ENCODE results near the gene ARHGAP45. TPM values are rescaled to one million over a fixed set of nuclear protein-coding genes. Genes with fewer than 3 reads are reported as not detected.

ARHGAP45 gene
- total RNA-seq, 6 experiments from 2014 or later: 4.2 to 10.0 (median 7.3) TPM

DNA sequence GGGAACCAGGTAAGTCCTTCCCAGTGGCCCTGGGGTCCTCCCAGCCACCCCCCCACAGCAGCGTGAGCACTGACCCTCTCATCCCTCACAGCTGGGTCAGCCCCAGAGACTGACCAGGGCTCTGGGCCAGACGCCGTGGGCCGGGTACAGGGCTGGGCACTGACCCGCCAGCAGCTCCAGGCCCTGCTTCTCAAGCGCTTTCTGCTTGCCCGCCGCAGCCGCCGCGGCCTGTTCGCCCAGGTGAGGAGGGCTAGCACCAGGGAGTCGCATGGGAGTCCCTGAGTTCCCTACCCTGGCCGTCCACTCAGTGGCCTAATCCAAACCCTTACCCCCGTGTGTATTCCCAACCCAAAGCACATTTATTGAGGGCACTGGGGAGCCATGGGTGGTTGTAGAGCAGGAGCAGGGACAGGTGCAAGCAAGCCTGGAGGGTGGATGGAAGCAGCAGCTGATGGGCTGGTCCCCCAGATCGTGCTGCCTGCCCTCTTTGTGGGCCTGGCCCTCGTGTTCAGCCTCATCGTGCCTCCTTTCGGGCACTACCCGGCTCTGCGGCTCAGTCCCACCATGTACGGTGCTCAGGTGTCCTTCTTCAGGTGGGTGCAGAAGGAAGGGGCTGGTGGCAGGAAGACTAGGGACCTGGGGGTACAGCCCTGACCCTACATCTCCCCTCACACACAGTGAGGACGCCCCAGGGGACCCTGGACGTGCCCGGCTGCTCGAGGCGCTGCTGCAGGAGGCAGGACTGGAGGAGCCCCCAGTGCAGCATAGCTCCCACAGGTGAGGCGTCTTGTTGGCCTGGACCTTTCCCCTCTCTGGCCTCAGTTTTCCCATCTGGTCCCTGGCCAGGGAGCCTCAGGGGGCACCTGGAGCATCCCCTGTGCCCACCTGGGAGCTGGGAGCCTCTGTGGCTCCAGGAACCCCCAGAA lies 12.6 kb upstream of the ARHGAP45 start:
- ATAC-seq (no peak), DNase-seq (no peak)
- intact Hi-C loops (cut with DNase I): no loop called here
- H3K27me3 ChIP-seq: no peaks in the 10 kb centered on the region
- 90% methylated on average over 2 of the region's 28 CpGs for WGBS (ENCODE audit: insufficient coverage, low coverage, low lambda C conversion rate, missing lambda C conversion rate)
- no peaks in the 10 kb centered on the region for H3K36me3 ChIP-seq
- H3K4me3 ChIP-seq: no peak overlapping the region
- peaks cover 0 to 4% (median 1%) of the 10 kb centered on the region in 4 donors for H3K9me3 ChIP-seq
- H3K27ac ChIP-seq: no peak overlapping the region
- TF ChIP-seq POLR2A (IDR thresholded peaks at IDR 0.05): no peak
- TF ChIP-seq, protein P1, sequence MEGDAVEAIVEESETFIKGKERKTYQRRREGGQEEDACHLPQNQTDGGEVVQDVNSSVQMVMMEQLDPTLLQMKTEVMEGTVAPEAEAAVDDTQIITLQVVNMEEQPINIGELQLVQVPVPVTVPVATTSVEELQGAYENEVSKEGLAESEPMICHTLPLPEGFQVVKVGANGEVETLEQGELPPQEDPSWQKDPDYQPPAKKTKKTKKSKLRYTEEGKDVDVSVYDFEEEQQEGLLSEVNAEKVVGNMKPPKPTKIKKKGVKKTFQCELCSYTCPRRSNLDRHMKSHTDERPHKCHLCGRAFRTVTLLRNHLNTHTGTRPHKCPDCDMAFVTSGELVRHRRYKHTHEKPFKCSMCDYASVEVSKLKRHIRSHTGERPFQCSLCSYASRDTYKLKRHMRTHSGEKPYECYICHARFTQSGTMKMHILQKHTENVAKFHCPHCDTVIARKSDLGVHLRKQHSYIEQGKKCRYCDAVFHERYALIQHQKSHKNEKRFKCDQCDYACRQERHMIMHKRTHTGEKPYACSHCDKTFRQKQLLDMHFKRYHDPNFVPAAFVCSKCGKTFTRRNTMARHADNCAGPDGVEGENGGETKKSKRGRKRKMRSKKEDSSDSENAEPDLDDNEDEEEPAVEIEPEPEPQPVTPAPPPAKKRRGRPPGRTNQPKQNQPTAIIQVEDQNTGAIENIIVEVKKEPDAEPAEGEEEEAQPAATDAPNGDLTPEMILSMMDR (IDR thresholded peaks at IDR 0.05): no peak
- H3K4me1 ChIP-seq: no peaks in the 10 kb centered on the region

DNA sequence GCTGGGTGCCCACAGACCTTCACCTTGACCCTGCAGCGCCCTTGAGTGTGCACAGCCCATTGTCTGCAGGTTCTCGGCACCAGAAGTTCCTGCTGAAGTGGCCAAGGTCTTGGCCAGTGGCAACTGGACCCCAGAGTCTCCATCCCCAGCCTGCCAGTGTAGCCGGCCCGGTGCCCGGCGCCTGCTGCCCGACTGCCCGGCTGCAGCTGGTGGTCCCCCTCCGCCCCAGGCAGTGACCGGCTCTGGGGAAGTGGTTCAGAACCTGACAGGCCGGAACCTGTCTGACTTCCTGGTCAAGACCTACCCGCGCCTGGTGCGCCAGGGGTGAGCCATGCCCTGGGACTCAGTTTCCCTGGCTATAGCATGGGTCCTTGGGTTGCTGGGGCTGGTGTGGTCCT lies 11.9 kb upstream of the ARHGAP45 start:
- ATAC-seq: no peak
- H3K9me3 ChIP-seq: peaks cover 0 to 4% (median 1%) of the 10 kb centered on the region in 4 donors
- no peaks in the 10 kb centered on the region for H3K4me1 ChIP-seq
- intact Hi-C loops (cut with DNase I): no loop called here
- H3K36me3 ChIP-seq: no peaks in the 10 kb centered on the region
- WGBS (ENCODE audit: insufficient coverage, low coverage, low lambda C conversion rate, missing lambda C conversion rate): no CpG with 5 or more reads among the region's 14 CpGs
- no peak for TF ChIP-seq POLR2A (IDR thresholded peaks at IDR 0.05)
- TF ChIP-seq, protein P1 (IDR thresholded peaks at IDR 0.05): no peak
- peak in 1 of 3 donors; percentile 48 for DNase-seq
- no peak overlapping the region for H3K27ac ChIP-seq
- H3K27me3 ChIP-seq: no peaks in the 10 kb centered on the region
- no peak overlapping the region for H3K4me3 ChIP-seq

DNA sequence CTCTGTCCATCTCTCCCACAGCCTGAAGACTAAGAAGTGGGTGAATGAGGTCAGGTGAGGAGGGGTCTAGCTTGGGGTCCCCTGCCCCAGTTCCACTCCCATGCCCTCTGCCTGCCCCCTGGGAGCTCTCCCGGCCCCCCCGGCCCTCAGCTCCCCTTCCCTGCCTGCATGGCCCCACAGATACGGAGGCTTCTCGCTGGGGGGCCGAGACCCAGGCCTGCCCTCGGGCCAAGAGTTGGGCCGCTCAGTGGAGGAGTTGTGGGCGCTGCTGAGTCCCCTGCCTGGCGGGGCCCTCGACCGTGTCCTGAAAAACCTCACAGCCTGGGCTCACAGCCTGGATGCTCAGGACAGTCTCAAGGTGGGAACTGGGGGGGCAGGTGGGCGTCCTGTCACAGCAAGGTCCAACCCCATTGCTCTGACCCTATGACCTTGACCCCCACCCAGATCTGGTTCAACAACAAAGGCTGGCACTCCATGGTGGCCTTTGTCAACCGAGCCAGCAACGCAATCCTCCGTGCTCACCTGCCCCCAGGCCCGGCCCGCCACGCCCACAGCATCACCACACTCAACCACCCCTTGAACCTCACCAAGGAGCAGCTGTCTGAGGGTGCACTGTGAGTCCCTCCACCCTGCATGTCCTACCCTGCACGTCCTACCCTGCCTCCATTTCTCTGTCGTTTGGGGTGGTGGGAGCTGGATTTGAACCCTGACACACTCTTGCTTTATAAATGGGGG lies 10.9 kb upstream of the ARHGAP45 start:
- H3K4me1 ChIP-seq: no peaks in the 10 kb centered on the region
- 83% methylated on average over 2 of the region's 20 CpGs for WGBS (ENCODE audit: insufficient coverage, low coverage, low lambda C conversion rate, missing lambda C conversion rate)
- H3K27ac ChIP-seq: no peak overlapping the region
- no peak overlapping the region for H3K4me3 ChIP-seq
- H3K36me3 ChIP-seq: no peaks in the 10 kb centered on the region
- intact Hi-C loops (cut with DNase I): no loop called here
- DNase-seq (no peak), ATAC-seq (no peak)
- peaks cover 0 to 4% (median 1%) of the 10 kb centered on the region in 4 donors for H3K9me3 ChIP-seq
- TF ChIP-seq POLR2A (IDR thresholded peaks at IDR 0.05): no peak
- TF ChIP-seq, protein P1 (IDR thresholded peaks at IDR 0.05): no peak
- H3K27me3 ChIP-seq: no peaks in the 10 kb centered on the region

DNA sequence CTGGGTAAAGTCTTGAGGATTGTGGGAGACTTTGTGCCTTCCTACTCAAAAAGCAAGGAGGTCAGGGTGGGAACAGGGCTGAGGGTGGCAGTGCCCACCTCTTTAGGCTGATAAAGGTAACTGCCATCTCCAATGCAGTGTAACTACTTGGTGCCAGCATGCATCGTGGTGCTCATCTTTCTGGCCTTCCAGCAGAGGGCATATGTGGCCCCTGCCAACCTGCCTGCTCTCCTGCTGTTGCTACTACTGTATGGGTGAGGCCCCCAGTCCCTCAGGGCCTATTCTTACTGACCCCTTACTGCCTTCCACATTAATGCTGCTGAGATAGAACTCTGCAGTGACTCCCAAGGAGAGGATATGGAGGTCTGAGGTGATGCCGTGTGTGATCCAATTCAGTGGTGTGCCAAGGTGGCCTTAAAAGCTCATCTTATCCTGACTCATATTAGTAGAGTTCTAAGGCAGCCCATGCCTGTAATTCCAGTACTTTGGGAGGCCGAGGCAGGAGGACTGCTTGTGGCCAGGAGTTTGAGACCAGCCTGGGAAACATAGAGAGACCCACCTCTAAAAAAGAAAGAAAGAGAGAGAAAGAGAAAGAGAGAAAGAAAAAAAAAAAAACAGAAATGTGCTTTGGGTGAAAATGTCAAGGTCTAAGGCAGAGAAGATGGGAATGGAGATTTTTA lies 9.7 kb upstream of the ARHGAP45 start:
- Histone ChIP-seq H3K9me3 (peaks cover 0 to 4% (median 1%) of the 10 kb centered on the region in 4 donors), H3K4me1 (no peaks in the 10 kb centered on the region), H3K27ac (no peak overlapping the region), H3K36me3 (no peaks in the 10 kb centered on the region), H3K4me3 (no peak overlapping the region), H3K27me3 (no peaks in the 10 kb centered on the region)
- ATAC-seq: peak; percentile 48 to 83 (median 74)
- no peak for TF ChIP-seq POLR2A (IDR thresholded peaks at IDR 0.05)
- TF ChIP-seq, protein P1 (IDR thresholded peaks at IDR 0.05): peak; percentile 9 to 55 (median 32)
- intact Hi-C loops (cut with DNase I): no loop called here
- DNase-seq: peak in 1 of 3 donors; percentile 34
- 6% methylated on average over 2 of the region's 3 CpGs for WGBS (ENCODE audit: insufficient coverage, low coverage, low lambda C conversion rate, missing lambda C conversion rate)

Data from right lobe of liver (tissue), 6 donors.